ENCODE results near the gene HSBP1L1.
"Not testable (repeated sequence)": the region's sequence is repeated elsewhere in the genome, so short reads cannot be mapped to it uniquely, and the experiment has no call there.

HSBP1L1 gene

DNA sequence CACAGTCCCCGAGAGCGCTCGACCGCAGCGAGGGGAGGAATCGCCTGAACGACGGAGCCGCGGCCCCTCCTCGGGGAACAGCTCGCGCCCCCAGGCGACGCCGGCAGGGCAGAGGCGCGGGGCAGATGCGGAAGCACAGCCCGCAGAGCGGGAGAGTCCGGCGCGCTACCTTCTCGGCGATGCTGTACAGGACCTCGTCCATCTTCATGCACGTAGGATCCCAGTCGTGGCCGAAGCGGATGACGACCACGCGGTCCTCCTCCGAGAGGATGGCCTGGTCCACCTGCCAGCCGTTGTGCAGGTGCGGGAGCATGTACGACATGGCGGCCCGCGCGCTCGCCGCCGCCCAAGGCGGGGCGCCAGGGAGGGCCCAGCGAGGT lies 23.6 kb downstream of the HSBP1L1 start:
- peak; percentile 36 for DNase-seq

GRCh38 chr18:79988451-79989194 lies 24.2 kb downstream of the HSBP1L1 start, which contains the start of gene TXNL4A:
Gene TXNL4A (minus strand): TSS chr18:79988563. CDS start chr18:79988392, 171 bp downstream.
- peak; percentile 75 for DNase-seq

DNA sequence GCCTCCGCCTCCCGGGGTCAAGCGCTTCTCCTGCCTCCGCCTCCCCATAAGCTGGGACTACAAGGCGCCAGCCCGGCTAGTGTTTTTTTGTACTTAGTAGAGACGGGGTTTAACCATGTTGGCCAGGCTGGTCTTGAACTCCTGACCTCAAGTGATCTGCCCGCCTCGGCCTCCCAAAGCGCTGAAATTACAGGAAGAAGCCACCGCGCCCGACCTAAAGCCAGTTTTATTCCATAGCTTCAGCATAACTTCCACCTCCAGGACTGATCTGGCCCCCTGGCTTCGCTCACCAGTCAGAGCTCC lies 24.7 kb downstream of the HSBP1L1 start:
- DNase-seq = no peak

GRCh38 chr18:79991494-79991893 lies 27.1 kb downstream of the HSBP1L1 start:
- no peak for DNase-seq

DNA sequence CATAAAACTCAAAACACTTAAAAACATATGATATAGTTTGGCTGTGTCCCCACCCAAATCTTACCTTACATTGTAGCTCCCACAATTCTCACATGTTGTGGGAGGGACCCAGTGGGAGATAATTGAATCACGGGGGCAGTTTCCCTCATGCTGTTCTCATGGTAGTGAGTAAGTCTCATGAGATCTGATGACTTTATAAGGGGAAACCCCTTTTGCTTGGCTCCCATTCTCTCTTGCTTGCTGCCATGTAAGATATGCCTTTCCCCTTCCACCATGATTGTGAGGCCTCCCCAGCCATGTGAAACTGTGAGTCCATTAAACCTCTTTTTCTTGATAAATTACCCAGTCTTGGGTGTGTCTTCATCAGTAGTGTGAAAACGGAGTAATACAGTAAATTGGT lies 35.3 kb downstream of the HSBP1L1 start:
- DNase-seq = not testable (repeated sequence)

DNA sequence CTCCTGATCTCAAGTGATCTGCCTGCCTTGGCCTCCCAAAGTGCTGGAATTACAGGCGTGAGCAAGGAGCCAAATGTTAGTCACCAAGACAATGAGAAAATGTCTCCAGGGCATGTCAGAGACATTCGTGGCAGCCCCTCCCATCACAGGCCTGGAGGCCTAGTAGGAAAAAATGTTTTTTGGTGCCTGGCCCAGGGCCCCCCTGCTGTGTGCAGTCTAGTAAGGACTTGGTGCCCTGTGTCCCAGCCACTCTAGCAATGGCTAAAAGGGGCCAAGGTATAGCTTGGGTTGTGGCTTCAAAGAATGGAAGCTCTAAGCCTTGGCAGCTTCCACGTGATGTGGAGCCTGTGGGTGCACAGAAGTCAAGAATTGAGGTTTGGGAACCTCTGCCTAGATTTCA lies 36.4 kb downstream of the HSBP1L1 start:
- no peak for DNase-seq

DNA sequence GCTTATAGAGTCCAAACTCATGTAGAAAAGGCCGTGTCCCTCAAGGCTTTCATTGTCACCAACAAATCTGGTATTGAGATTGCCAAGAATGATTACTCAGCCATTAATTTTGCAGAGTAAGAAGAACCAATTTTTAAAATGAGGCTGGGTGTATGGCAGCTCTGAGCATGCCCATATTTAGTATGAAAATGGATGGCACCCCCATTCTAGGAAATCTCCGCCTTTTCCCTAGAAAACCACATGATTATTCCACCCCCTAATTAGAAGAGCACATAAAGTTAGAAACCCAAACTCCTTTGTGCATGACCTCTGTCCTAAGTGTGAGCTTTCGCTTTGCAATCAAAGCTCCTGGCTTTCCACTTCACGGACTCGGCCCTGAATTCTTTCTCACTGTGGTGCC lies 38.0 kb downstream of the HSBP1L1 start:
- no peak for DNase-seq

- no peak for DNase-seq
These were observed 40.3 kb downstream of the HSBP1L1 start for GRCh38 chr18:80004600-80005342.

DNA sequence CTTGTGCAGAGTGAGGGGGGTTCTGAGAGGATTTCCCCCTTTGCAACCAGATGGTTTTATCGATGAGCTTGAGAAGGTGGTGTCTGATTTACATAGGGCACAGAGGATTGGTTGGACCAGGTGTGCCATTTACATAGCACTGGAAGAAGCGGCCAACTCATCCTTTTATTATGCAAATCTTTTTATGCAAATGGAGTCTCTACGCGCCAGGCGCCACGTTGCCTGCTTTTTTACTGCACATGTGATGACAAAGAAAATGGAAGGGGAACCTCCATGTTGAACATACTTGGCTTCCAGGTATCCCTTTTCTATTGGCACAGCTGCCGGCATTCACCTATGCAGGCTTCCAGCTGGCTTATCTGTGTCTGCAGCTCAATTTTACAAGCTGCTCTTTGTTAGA lies 42.3 kb downstream of the HSBP1L1 start:
- DNase-seq = no peak

- DNase-seq = no peak
These were observed 45.5 kb downstream of the HSBP1L1 start for GRCh38 chr18:80009661-80010550.

- DNase-seq = no peak
These were observed 46.1 kb downstream of the HSBP1L1 start for GRCh38 chr18:80010551-80010906.

DNA sequence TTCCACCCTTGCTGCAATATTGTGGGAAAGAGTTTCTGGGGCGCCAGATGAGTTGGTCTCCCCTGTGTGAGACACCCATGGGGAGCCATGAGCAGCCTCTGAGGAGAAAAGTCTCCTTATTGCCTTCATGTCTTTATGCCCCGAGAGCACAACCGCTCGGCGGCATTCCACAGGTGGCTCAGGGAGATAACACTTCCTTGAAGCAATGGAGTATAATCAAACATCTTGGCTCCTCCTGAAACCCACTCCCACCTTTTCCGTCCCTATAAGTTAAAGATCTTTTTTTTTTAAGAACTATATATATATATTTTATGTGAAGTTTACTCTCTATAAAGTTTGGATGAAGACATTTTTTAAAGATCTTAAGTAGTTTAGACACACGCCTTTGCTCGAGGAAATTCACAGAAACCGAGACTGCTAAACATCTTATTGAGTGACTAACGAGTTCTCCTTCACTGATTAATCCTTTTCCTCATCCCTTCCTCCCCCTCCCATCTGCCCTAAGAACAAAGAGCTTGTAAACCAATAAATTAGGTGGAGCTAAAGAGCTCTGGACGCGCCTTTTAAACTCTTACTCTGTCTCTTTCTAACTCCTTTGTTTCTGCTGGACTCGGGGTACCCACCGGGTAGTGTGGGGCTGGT lies 47.2 kb downstream of the HSBP1L1 start:
- DNase-seq = not testable (repeated sequence)

- no peak for DNase-seq
These were observed 48.3 kb downstream of the HSBP1L1 start for GRCh38 chr18:80012714-80013113.

Measured in activated T-cell treated with anti-CD3 and anti-CD28 coated beads for 4 hours (primary cell).